Measurements from ENCODE around the gene CDH4. TPM values are rescaled to one million over a fixed set of nuclear protein-coding genes. Genes with fewer than 3 reads are reported as not detected.

The CDH4 gene
- total RNA-seq, 1 experiment from 2014 or later: 25.0 TPM

DNA sequence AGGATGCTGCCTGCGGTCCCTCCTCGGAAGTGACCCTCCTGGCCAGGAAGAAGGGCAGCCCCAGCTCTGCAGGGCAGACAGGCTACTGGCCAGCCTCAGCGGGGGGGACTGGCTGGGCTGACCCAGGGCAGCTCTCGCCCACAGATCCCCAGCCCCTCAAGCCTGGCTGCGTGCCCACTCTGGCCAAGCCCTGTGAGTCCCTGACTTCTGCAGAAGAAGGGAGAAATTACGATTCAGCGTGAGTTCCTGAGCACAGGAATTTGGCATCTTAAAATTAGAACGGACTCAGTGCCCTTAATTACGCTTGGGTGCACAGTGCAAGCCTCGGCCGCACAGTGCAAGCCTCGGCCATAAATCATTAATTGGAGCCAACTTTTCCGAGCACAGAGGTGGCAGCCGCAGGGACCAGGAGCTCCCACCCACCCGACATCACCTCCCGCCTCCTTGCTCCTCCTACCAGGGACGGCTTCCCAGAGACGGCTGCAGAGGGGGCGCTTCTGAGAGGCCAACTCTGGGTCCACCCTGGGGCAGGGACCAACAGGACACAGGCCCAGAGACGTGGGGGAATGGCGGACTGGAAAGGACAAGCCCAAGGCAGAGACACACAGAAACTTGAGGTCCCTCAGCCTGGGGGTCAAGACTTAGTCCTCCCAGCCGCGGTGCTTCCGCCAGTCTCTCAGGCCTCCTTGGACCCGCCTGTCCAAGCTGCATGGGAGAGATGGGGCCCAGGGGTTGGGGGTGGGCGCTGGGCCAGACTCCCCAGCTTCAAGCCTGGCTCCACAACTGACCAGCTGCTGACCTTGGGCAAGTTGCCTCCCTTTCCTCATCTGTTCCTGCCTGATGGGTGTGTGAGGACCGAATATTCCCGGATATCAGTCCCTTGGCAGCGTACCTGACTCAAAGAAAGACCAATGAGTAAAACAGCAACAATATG, 648.2 kb downstream of the CDH4 start:
- TF ChIP-seq, protein P1, sequence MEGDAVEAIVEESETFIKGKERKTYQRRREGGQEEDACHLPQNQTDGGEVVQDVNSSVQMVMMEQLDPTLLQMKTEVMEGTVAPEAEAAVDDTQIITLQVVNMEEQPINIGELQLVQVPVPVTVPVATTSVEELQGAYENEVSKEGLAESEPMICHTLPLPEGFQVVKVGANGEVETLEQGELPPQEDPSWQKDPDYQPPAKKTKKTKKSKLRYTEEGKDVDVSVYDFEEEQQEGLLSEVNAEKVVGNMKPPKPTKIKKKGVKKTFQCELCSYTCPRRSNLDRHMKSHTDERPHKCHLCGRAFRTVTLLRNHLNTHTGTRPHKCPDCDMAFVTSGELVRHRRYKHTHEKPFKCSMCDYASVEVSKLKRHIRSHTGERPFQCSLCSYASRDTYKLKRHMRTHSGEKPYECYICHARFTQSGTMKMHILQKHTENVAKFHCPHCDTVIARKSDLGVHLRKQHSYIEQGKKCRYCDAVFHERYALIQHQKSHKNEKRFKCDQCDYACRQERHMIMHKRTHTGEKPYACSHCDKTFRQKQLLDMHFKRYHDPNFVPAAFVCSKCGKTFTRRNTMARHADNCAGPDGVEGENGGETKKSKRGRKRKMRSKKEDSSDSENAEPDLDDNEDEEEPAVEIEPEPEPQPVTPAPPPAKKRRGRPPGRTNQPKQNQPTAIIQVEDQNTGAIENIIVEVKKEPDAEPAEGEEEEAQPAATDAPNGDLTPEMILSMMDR (IDR thresholded peaks at IDR 0.05; ENCODE audit: unreplicated experiment): no peak
- H3K4me1 Mint-ChIP-seq (ENCODE audit: insufficient read depth, unreplicated experiment): no peaks in the 10 kb centered on the region
- H3K36me3 Mint-ChIP-seq (ENCODE audit: insufficient read depth, unreplicated experiment): no peaks in the 10 kb centered on the region
- intact Hi-C loops (cut with micrococcal nuclease): no loop called here
- POLR2A ChIA-PET: no interaction called here
- no peak for DNase-seq (ENCODE audit: unreplicated experiment)
- no peaks in the 10 kb centered on the region for H3K27me3 Mint-ChIP-seq (ENCODE audit: insufficient read depth, unreplicated experiment)
- H3K27ac Mint-ChIP-seq (ENCODE audit: low read depth, unreplicated experiment): no peak overlapping the region
- CTCF ChIA-PET: interaction anchor here (2.9 kb wide), 1 partner anchor 638 kb away, joined by 10 read pairs; no protein-coding TSS in a partner anchor
- H3K4me3 Mint-ChIP-seq (ENCODE audit: unreplicated experiment): no peak overlapping the region
- no TSS peak for BruUV-seq (replicated peaks)
- no peaks in the 10 kb centered on the region for H3K9me3 Mint-ChIP-seq (ENCODE audit: unreplicated experiment)

GRCh38 chr20:61900945-61901293, 648.9 kb downstream of the CDH4 start:
- BruUV-seq (replicated peaks): no TSS peak
- POLR2A ChIA-PET: interaction anchor here (0.6 kb wide), 1 partner anchor 1364 kb away, joined by 3 read pairs; no protein-coding TSS in a partner anchor
- no peaks in the 10 kb centered on the region for H3K4me1 Mint-ChIP-seq (ENCODE audit: insufficient read depth, unreplicated experiment)
- H3K9me3 Mint-ChIP-seq (ENCODE audit: unreplicated experiment): no peaks in the 10 kb centered on the region
- intact Hi-C loops (cut with micrococcal nuclease): no loop called here
- CTCF ChIA-PET: no interaction called here
- no peak for DNase-seq (ENCODE audit: unreplicated experiment)
- H3K36me3 Mint-ChIP-seq (ENCODE audit: insufficient read depth, unreplicated experiment): no peaks in the 10 kb centered on the region
- no peak overlapping the region for H3K27ac Mint-ChIP-seq (ENCODE audit: low read depth, unreplicated experiment)
- H3K27me3 Mint-ChIP-seq (ENCODE audit: insufficient read depth, unreplicated experiment): no peaks in the 10 kb centered on the region
- H3K4me3 Mint-ChIP-seq (ENCODE audit: unreplicated experiment): no peak overlapping the region
- TF ChIP-seq, protein P1 (IDR thresholded peaks at IDR 0.05; ENCODE audit: unreplicated experiment): no peak

GRCh38 chr20:61901392-61902220, 649.5 kb downstream of the CDH4 start:
- intact Hi-C loops (cut with micrococcal nuclease): no loop called here

More at GRCh38 chr20:61901392-61902220, 649.5 kb downstream of the CDH4 start:
- no peak for DNase-seq (ENCODE audit: unreplicated experiment)
- Mint-ChIP-seq H3K27me3 (ENCODE audit: insufficient read depth, unreplicated experiment) (no peaks in the 10 kb centered on the region), H3K36me3 (ENCODE audit: insufficient read depth, unreplicated experiment) (no peaks in the 10 kb centered on the region), H3K9me3 (ENCODE audit: unreplicated experiment) (no peaks in the 10 kb centered on the region), H3K4me3 (ENCODE audit: unreplicated experiment) (no peak overlapping the region), H3K4me1 (ENCODE audit: insufficient read depth, unreplicated experiment) (no peaks in the 10 kb centered on the region), H3K27ac (ENCODE audit: low read depth, unreplicated experiment) (no peak overlapping the region)
- CTCF ChIA-PET: no interaction called here
- POLR2A ChIA-PET: interaction anchor here (0.6 kb wide), 1 partner anchor 1365 kb away, joined by 3 read pairs; no protein-coding TSS in a partner anchor
- TF ChIP-seq, protein P1 (IDR thresholded peaks at IDR 0.05; ENCODE audit: unreplicated experiment): no peak
- BruUV-seq (replicated peaks): no TSS peak

Measured in MCF 10A (cell line).